Activated CD4-positive, alpha-beta T cell treated with anti-CD3 and anti-CD28 coated beads, Interleukin-2, amount 50 U/mL, for 4 hours (primary cell): ENCODE measurements around the gene ADAMTS13.
"Not testable (repeated sequence)": the region's sequence is repeated elsewhere in the genome, so short reads cannot be mapped to it uniquely, and the experiment has no call there.

ENCODE experiments used
- DNase-seq, 2 experiments: peaks; one replicate each; pipeline ENCODE4 v3.0.0-alpha.2; 2020

Gene ADAMTS13

GRCh38 chr9:133427658-133428348, 5.6 kb downstream of the ADAMTS13 start:
- DNase-seq = no peak

GRCh38 chr9:133428617-133429101, 6.5 kb downstream of the ADAMTS13 start:
- DNase-seq = no peak

- no peak for DNase-seq
Measured at GRCh38 chr9:133429214-133429613, 7.0 kb downstream of the ADAMTS13 start.

GRCh38 chr9:133429641-133430161, 7.5 kb downstream of the ADAMTS13 start:
- DNase-seq = peak in 1 of 2 experiments; percentile 13

- DNase-seq = no peak
Measured at GRCh38 chr9:133430244-133430643, 8.1 kb downstream of the ADAMTS13 start.

- DNase-seq = no peak
Measured at GRCh38 chr9:133433351-133433843, 11.2 kb downstream of the ADAMTS13 start.

- DNase-seq = no peak
Measured at GRCh38 chr9:133436681-133437080, 14.5 kb downstream of the ADAMTS13 start.

- DNase-seq = no peak
Measured at GRCh38 chr9:133437753-133438531, 15.8 kb downstream of the ADAMTS13 start.

GRCh38 chr9:133439337-133439736, 17.2 kb downstream of the ADAMTS13 start:
- no peak for DNase-seq

GRCh38 chr9:133440874-133441273, 18.7 kb downstream of the ADAMTS13 start:
- no peak for DNase-seq

- no peak for DNase-seq
Measured at GRCh38 chr9:133441571-133441970, 19.4 kb downstream of the ADAMTS13 start.

- DNase-seq = no peak
Measured at GRCh38 chr9:133443248-133443647, 21.1 kb downstream of the ADAMTS13 start.

GRCh38 chr9:133443982-133444381, 21.8 kb downstream of the ADAMTS13 start:
- DNase-seq = no peak

- no peak for DNase-seq
Measured at GRCh38 chr9:133445293-133445969, 23.3 kb downstream of the ADAMTS13 start.

- no peak for DNase-seq
Measured at GRCh38 chr9:133448487-133448972, 26.4 kb downstream of the ADAMTS13 start.

- DNase-seq = no peak
Measured at GRCh38 chr9:133449760-133450159, 27.6 kb downstream of the ADAMTS13 start.

GRCh38 chr9:133451865-133452264, 29.7 kb downstream of the ADAMTS13 start:
- not testable (repeated sequence) for DNase-seq

- no peak for DNase-seq
Measured at GRCh38 chr9:133452562-133452961, 30.4 kb downstream of the ADAMTS13 start.

GRCh38 chr9:133453651-133454050, 31.5 kb downstream of the ADAMTS13 start:
- DNase-seq = no peak

GRCh38 chr9:133454325-133454724, 32.2 kb downstream of the ADAMTS13 start:
- no peak for DNase-seq

- DNase-seq = no peak
Measured at GRCh38 chr9:133454943-133455673, 32.9 kb downstream of the ADAMTS13 start.

GRCh38 chr9:133455936-133456335, 33.8 kb downstream of the ADAMTS13 start:
- no peak for DNase-seq
